SK-N-MC (cell line): ENCODE results near the gene KIF16B.

ENCODE experiments used
- EZH2 ChIP-seq: fragments of 200-600 bp; sonication (generic); IDR thresholded peaks from one replicate; pipeline ENCODE4 v1.6.1; 2017; ENCODE audit warnings: antibody characterized with exemption
- FOXP2 ChIP-seq: optimal IDR thresholded peaks from 2 replicates; pipeline ENCODE3; 2011; ENCODE audit warnings: mild to moderate bottlenecking, moderate library complexity; ENCODE audit not compliant: insufficient read depth; ENCODE audit errors: extremely low read length, control extremely low read depth
- POLR2AphosphoS5 ChIP-seq: IDR thresholded peaks from 2 replicates; pipeline ENCODE4 v1.6.1; 2012; ENCODE audit warnings: mild to moderate bottlenecking, low read depth, low read length, borderline replicate concordance

GRCh38 chr20:16553684-16554083 lies 19.6 kb downstream of the KIF16B start:
- TF ChIP-seq FOXP2 = no peak
- TF ChIP-seq POLR2AphosphoS5 = no peak
- no peak for TF ChIP-seq EZH2
